ENCODE measurements around the gene SPEG. TPM values are rescaled to one million over a fixed set of nuclear protein-coding genes. Genes with fewer than 3 reads are reported as not detected.

Gene SPEG
- polyA plus RNA-seq, 1 donor (not counting 4 experiments of a cell fraction or from before 2014, with no cell fraction given), result 18.8 TPM

- H3K9ac ChIP-seq (ENCODE audit: control insufficient read depth, extremely low read depth, insufficient read depth, low read length), result no peak overlapping the region
- peaks cover 3% of the 10 kb centered on the region for H4K20me1 ChIP-seq (ENCODE audit: control insufficient read depth, extremely low read depth, insufficient read depth, low read length)
- H3K9me1 ChIP-seq (ENCODE audit: control insufficient read depth, extremely low read depth, insufficient read depth, low read length), result no peaks in the 10 kb centered on the region
- dilution Hi-C loops (cut with MboI; ENCODE audit: extremely low pct_ligation_motif_present, low sequenced_read_pairs), result no loop called here
- no peak for DNase-seq (ENCODE audit: low read depth, low spot score)
- peaks cover 6% of the 10 kb centered on the region for H3K79me2 ChIP-seq (ENCODE audit: control insufficient read depth, insufficient read depth, low read length)
- peaks cover 0 to 1% of the 10 kb centered on the region in 2 experiments for H3K36me3 ChIP-seq (ENCODE audit: control insufficient read depth in 2 of 2, extremely low read depth in 1 of 2, insufficient read depth in 2 of 2, low read length in 2 of 2)
- peaks cover 50% of the 10 kb centered on the region for H3K27me3 ChIP-seq (ENCODE audit: control insufficient read depth, extremely low read depth, insufficient read depth, low read length)
- H2AFZ ChIP-seq (ENCODE audit: control insufficient read depth, low read length), result no peak overlapping the region
- H3K4me2 ChIP-seq (ENCODE audit: control insufficient read depth, extremely low read depth, insufficient read depth, low read depth, low read length), result no peak overlapping the region
- no peak overlapping the region for H3K4me3 ChIP-seq (ENCODE audit: control insufficient read depth in 2 of 3, extremely low read depth in 1 of 3, insufficient read depth in 2 of 3, low read depth in 1 of 3, low read length in 3 of 3)
- FAIRE-seq, result no peak
- H3K9me3 ChIP-seq (ENCODE audit: control insufficient read depth, low read depth, low read length), result no peaks in the 10 kb centered on the region
- H3K27ac ChIP-seq (ENCODE audit: control insufficient read depth, insufficient read depth, low read length), result no peak overlapping the region
- H3K4me1 ChIP-seq (ENCODE audit: control insufficient read depth, extremely low read depth, insufficient read depth, low read length), result peaks cover 10% of the 10 kb centered on the region
- TF ChIP-seq CTCF (optimal IDR thresholded peaks at IDR 0.05 in 1 of 3, IDR thresholded peaks at IDR 0.05 in 1 of 3, conservative IDR thresholded peaks at IDR 0.05 in 1 of 3; ENCODE audit: extremely low read depth in 1 of 3, insufficient read depth in 2 of 3, low read length in 3 of 3), result peak in 1 of 3 experiments; percentile 6
- TF ChIP-seq EZH2 (IDR thresholded peaks at IDR 0.05; ENCODE audit: low read length), result no peak
Observed at GRCh38 chr2:219494952-219495530, 60.4 kb downstream of the SPEG start.

- Histone ChIP-seq H3K9ac (ENCODE audit: control insufficient read depth, extremely low read depth, insufficient read depth, low read length) (peak overlapping the region; percentile 4), H3K4me2 (ENCODE audit: control insufficient read depth, extremely low read depth, insufficient read depth, low read depth, low read length) (no peak overlapping the region), H3K4me3 (ENCODE audit: control insufficient read depth in 2 of 3, extremely low read depth in 1 of 3, insufficient read depth in 2 of 3, low read depth in 1 of 3, low read length in 3 of 3) (no peak overlapping the region), H2AFZ (ENCODE audit: control insufficient read depth, low read length) (no peak overlapping the region), H3K9me3 (ENCODE audit: control insufficient read depth, low read depth, low read length) (no peaks in the 10 kb centered on the region), H3K79me2 (ENCODE audit: control insufficient read depth, insufficient read depth, low read length) (peaks cover 7% of the 10 kb centered on the region), H3K4me1 (ENCODE audit: control insufficient read depth, extremely low read depth, insufficient read depth, low read length) (peaks cover 15% of the 10 kb centered on the region), H3K27me3 (ENCODE audit: control insufficient read depth, extremely low read depth, insufficient read depth, low read length) (peaks cover 50% of the 10 kb centered on the region), H3K27ac (ENCODE audit: control insufficient read depth, insufficient read depth, low read length) (no peak overlapping the region), H3K36me3 (ENCODE audit: control insufficient read depth in 2 of 2, extremely low read depth in 1 of 2, insufficient read depth in 2 of 2, low read length in 2 of 2) (peaks cover 0 to 1% of the 10 kb centered on the region in 2 experiments), H4K20me1 (ENCODE audit: control insufficient read depth, extremely low read depth, insufficient read depth, low read length) (peaks cover 3% of the 10 kb centered on the region), H3K9me1 (ENCODE audit: control insufficient read depth, extremely low read depth, insufficient read depth, low read length) (no peaks in the 10 kb centered on the region)
- dilution Hi-C loops (cut with MboI; ENCODE audit: extremely low pct_ligation_motif_present, low sequenced_read_pairs), result no loop called here
- TF ChIP-seq EZH2 (IDR thresholded peaks at IDR 0.05; ENCODE audit: low read length), result no peak
- peak; percentile 55 to 64 (median 58) for TF ChIP-seq CTCF (optimal IDR thresholded peaks at IDR 0.05 in 1 of 3, IDR thresholded peaks at IDR 0.05 in 1 of 3, conservative IDR thresholded peaks at IDR 0.05 in 1 of 3; ENCODE audit: extremely low read depth in 1 of 3, insufficient read depth in 2 of 3, low read length in 3 of 3)
- no peak for DNase-seq (ENCODE audit: low read depth, low spot score)
- no peak for FAIRE-seq
Observed at GRCh38 chr2:219495531-219496122, 61.0 kb downstream of the SPEG start.
